OCI-LY7 (cell line): ENCODE data around the gene FAM181A. TPM values are rescaled to one million over a fixed set of nuclear protein-coding genes. Genes with fewer than 3 reads are reported as not detected.

Experiments
- BruUV-seq: library from RNA; stranded (reverse); fragments of 400-500 nt; replicated peaks from 2 replicates; lab custom pipeline; 2021; lab: Mats Ljungman, UMichigan
- CTCF ChIA-PET: fragments of 300-600 bp; sonication (Branson Sonifier 250); formaldehyde crosslinking; loops from one replicate; lab custom pipeline; 2022; ENCODE audit warnings: antibody characterized with exemption; ENCODE audit not compliant: unreplicated experiment; lab: Charles Lee
- POLR2A ChIA-PET: fragments of 300-600 bp; sonication (Branson Sonifier 250); formaldehyde crosslinking; loops from one replicate; lab custom pipeline; 2022; ENCODE audit warnings: antibody characterized with exemption; lab: Charles Lee
- DNase-seq: peaks from one replicate; pipeline ENCODE4 v3.0.0-alpha.2; 2015; ENCODE audit warnings: low spot score
- H2AFZ ChIP-seq: fragments of 200-600 bp; sonication (generic), shearing (Covaris generic); 2 replicates; pipeline ENCODE4 v1.6.1; 2014; ENCODE audit warnings: mild to moderate bottlenecking, antibody characterized with exemption, low read length, moderate library complexity
- H3K27ac ChIP-seq: fragments of 200-600 bp; sonication (generic); 2 replicates; pipeline ENCODE4 v1.5.1; 2014; ENCODE audit warnings: mixed run types, low read depth, mild to moderate bottlenecking, moderate library complexity, low read length, inconsistent platforms; ENCODE audit not compliant: poor library complexity, severe bottlenecking
- H3K36me3 ChIP-seq: fragments of 200-600 bp; sonication (generic); 2 replicates; pipeline ENCODE4 v1.6.1; 2014; ENCODE audit warnings: mild to moderate bottlenecking, antibody characterized with exemption, low read length, moderate library complexity, mixed read lengths; ENCODE audit not compliant: insufficient read depth
- H3K4me1 ChIP-seq: fragments of 200-600 bp; sonication (generic); 2 replicates; pipeline ENCODE4 v1.5.1; 2014; ENCODE audit warnings: mild to moderate bottlenecking, low read length; ENCODE audit not compliant: insufficient read depth, poor library complexity, severe bottlenecking
- H3K4me2 ChIP-seq: fragments of 200-600 bp; sonication (generic); 2 replicates; pipeline ENCODE4 v1.6.1; 2014; ENCODE audit warnings: mild to moderate bottlenecking, low read length
- H3K4me3 ChIP-seq: fragments of 200-600 bp; sonication (generic); 2 replicates; pipeline ENCODE4 v1.5.1; 2014; ENCODE audit warnings: mild to moderate bottlenecking, low read depth, low read length; ENCODE audit not compliant: poor library complexity, severe bottlenecking
- H3K79me2 ChIP-seq: fragments of 200-600 bp; sonication (generic); 2 replicates; pipeline ENCODE4 v1.6.1; 2016; ENCODE audit warnings: low read depth, mild to moderate bottlenecking, low read length, moderate library complexity, mixed read lengths; ENCODE audit not compliant: insufficient read depth
- H3K9me2 ChIP-seq: fragments of 200-600 bp; sonication (generic); 2 replicates; pipeline ENCODE4 v1.6.1; 2016; ENCODE audit warnings: mild to moderate bottlenecking, low read length, mixed read lengths; ENCODE audit not compliant: insufficient read depth
- H3K9me3 ChIP-seq: fragments of 200-600 bp; sonication (generic); 2 replicates; pipeline ENCODE4 v1.6.1; 2014; ENCODE audit warnings: mild to moderate bottlenecking, mixed run types, low read length, mixed read lengths
- H4K20me1 ChIP-seq: fragments of 200-600 bp; sonication (generic); 2 replicates; pipeline ENCODE4 v1.6.1; 2014; ENCODE audit warnings: mild to moderate bottlenecking, antibody characterized with exemption, low read length, moderate library complexity, mixed read lengths; ENCODE audit not compliant: insufficient read depth
- EZH2phosphoT487 ChIP-seq: fragments of 200-600 bp; sonication (generic); IDR thresholded peaks from 2 replicates; pipeline ENCODE4 v1.6.1; 2018; ENCODE audit warnings: low read depth, borderline replicate concordance, mild to moderate bottlenecking, mixed run types, antibody characterized with exemption, low read length, moderate library complexity, mixed read lengths
- intact Hi-C: fragments of 100-400 bp; cut with micrococcal nuclease; formaldehyde crosslinking; loops from one replicate; pipeline ENCODE4 v1.10.0; 2022; ENCODE audit not compliant: unreplicated experiment
- total RNA-seq, 2 experiments: library from RNA; depleted of rRNA in 1 of 2; stranded (reverse); fragments of >200 nt in 1 of 2; shearing (Covaris generic) in 1 of 2; gene quantifications; 2 replicates each; pipeline ENCODE4 v1.2.3, GENCODE V29; 2014 to 2022
- TF ChIP-seq, protein P1 (sequence below): fragments of 200-600 bp; sonication (generic); conservative IDR thresholded peaks from 2 replicates; pipeline ENCODE4 v1.5.1; 2014; ENCODE audit warnings: mild to moderate bottlenecking, antibody characterized with exemption, low read length, moderate library complexity, mixed read lengths

Gene FAM181A
- total RNA-seq, 2 experiments from 2014 or later = not detected

DNA sequence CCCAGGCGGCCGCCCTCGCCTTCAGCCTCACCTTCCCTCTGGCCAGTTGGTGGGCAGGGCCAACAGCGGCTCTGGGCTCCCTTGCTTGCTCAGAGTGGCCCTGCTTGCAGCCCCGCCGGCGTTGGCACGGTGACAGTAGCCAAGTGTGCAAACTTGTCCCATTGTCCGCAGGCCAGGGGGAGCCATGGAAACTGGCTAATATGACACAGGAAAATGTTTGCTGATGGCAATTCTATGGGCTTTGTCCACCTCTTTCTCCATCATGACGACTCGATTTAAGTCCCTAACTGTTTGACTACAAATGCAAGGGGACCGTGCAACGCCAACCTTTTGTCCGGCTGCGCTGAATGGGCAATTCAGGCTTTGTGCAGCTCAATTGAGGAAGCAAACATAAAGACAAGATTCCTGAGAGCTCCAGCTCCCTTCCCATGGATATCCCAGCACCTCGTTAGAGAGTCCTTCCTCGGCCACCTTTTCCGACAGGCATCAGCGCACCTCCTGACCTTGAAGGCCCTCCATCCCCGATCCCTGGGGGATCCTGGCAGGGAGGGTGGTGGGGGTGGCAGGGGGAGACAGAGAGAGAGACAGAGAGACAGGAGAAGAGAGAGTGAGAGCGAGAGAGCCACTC lies 785 bp upstream of the FAM181A start:
- Histone ChIP-seq H3K36me3 (no peaks in the 10 kb centered on the region), H4K20me1 (no peaks in the 10 kb centered on the region), H3K4me3 (no peak overlapping the region), H3K27ac (no peak overlapping the region), H3K4me1 (peaks cover 3% of the 10 kb centered on the region), H3K79me2 (no peaks in the 10 kb centered on the region), H3K4me2 (no peak overlapping the region), H2AFZ (no peak overlapping the region), H3K9me2 (no peaks in the 10 kb centered on the region), H3K9me3 (no peaks in the 10 kb centered on the region)
- intact Hi-C loops = no loop called here
- no TSS peak for BruUV-seq
- TF ChIP-seq, protein P1, sequence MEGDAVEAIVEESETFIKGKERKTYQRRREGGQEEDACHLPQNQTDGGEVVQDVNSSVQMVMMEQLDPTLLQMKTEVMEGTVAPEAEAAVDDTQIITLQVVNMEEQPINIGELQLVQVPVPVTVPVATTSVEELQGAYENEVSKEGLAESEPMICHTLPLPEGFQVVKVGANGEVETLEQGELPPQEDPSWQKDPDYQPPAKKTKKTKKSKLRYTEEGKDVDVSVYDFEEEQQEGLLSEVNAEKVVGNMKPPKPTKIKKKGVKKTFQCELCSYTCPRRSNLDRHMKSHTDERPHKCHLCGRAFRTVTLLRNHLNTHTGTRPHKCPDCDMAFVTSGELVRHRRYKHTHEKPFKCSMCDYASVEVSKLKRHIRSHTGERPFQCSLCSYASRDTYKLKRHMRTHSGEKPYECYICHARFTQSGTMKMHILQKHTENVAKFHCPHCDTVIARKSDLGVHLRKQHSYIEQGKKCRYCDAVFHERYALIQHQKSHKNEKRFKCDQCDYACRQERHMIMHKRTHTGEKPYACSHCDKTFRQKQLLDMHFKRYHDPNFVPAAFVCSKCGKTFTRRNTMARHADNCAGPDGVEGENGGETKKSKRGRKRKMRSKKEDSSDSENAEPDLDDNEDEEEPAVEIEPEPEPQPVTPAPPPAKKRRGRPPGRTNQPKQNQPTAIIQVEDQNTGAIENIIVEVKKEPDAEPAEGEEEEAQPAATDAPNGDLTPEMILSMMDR = no peak
- TF ChIP-seq EZH2phosphoT487 = no peak
- no peak for DNase-seq
- CTCF ChIA-PET = no interaction called here
- POLR2A ChIA-PET = interaction anchor here (0.6 kb wide), 1 partner anchor 1920 kb away, joined by 3 read pairs; no protein-coding TSS in a partner anchor

DNA sequence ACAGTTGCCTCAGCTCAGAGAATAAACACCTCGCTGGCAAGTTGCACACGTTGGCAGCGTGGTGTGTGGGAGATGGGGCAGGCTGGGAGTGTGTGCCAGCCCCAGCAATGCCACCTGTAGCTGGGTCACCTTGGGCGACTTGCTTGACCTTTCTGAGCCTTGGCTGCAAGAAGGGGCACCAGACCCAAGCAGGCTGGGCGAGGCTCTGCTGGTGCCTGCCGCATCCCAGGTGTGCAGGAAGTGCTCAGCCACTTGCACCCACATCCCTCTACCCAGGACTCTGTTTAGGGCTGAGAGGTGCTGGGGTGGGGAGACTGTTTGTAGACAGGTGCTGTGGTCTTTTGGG lies 629 bp downstream of the FAM181A start:
- H3K9me2 ChIP-seq = no peaks in the 10 kb centered on the region
- H3K27ac ChIP-seq = no peak overlapping the region
- H3K9me3 ChIP-seq = no peaks in the 10 kb centered on the region
- peak; percentile 13 for DNase-seq
- no peaks in the 10 kb centered on the region for H3K79me2 ChIP-seq
- H3K4me2 ChIP-seq = no peak overlapping the region
- no peaks in the 10 kb centered on the region for H3K36me3 ChIP-seq
- no peak for TF ChIP-seq EZH2phosphoT487
- TF ChIP-seq, protein P1 = no peak
- H3K4me1 ChIP-seq = peaks cover 3% of the 10 kb centered on the region
- no peak overlapping the region for H3K4me3 ChIP-seq
- H2AFZ ChIP-seq = no peak overlapping the region
- BruUV-seq = no TSS peak
- intact Hi-C loops = no loop called here
- ChIA-PET POLR2A (no interaction called here), CTCF (interaction anchor here (0.6 kb wide), 1 partner anchor 157 kb away, joined by 7 read pairs; no protein-coding TSS in a partner anchor)
- H4K20me1 ChIP-seq = no peaks in the 10 kb centered on the region
